Activated naive CD4-positive, alpha-beta T cell treated with anti-CD3 and anti-CD28 coated beads for 36 hours (primary cell): ENCODE measurements around the gene C22orf23. TPM values are rescaled to one million over a fixed set of nuclear protein-coding genes. Genes with fewer than 3 reads are reported as not detected.
A peak's percentile ranks its signal among the peaks of the same experiment; 100 is the strongest.

Experiments used
- CTCF ChIA-PET: fragments of 350-600 bp; sonication (Branson Sonifier 250); formaldehyde crosslinking; loops from one replicate; lab custom pipeline; 2021; ENCODE audit warnings: antibody characterized with exemption; lab: Charles Lee
- DNase-seq: peaks from one replicate; pipeline ENCODE4 v3.0.0-alpha.2; 2020
- H3K27ac Mint-ChIP-seq: one replicate; pipeline ENCODE4 v1.8.0; 2021; ENCODE audit warnings: mild to moderate bottlenecking, mixed read lengths
- H3K27me3 Mint-ChIP-seq: one replicate; pipeline ENCODE4 v1.8.0; 2021; ENCODE audit warnings: low read depth, mixed read lengths
- H3K36me3 Mint-ChIP-seq: one replicate; pipeline ENCODE4 v1.8.0; 2021; ENCODE audit warnings: low read depth, mixed read lengths
- H3K4me1 Mint-ChIP-seq: one replicate; pipeline ENCODE4 v1.8.0; 2021; ENCODE audit warnings: low read depth, mixed read lengths
- H3K4me3 Mint-ChIP-seq: one replicate; pipeline ENCODE4 v1.8.0; 2021; ENCODE audit warnings: mild to moderate bottlenecking, moderate library complexity, mixed read lengths
- H3K9me3 Mint-ChIP-seq: one replicate; pipeline ENCODE4 v1.8.0; 2021; ENCODE audit warnings: mixed read lengths
- intact Hi-C: fragments of 100-400 bp; cut with micrococcal nuclease; formaldehyde crosslinking; loops from one replicate; pipeline ENCODE4 v1.15.1; 2023
- total RNA-seq, 2 experiments: library from RNA; stranded (reverse); gene quantifications; one replicate each; pipeline ENCODE4 v1.2.3, GENCODE V29; 2021

The C22orf23 gene
- total RNA-seq, 2 experiments from 2014 or later = not detected

- no peak for DNase-seq
- intact Hi-C loops = no loop called here
- Mint-ChIP-seq H3K4me1 (peaks cover 12% of the 10 kb centered on the region), H3K9me3 (no peaks in the 10 kb centered on the region), H3K36me3 (no peaks in the 10 kb centered on the region), H3K27me3 (no peaks in the 10 kb centered on the region), H3K4me3 (no peak overlapping the region), H3K27ac (no peak overlapping the region)
- CTCF ChIA-PET = interaction anchor here (1.5 to 2.0 kb wide), 2 partner anchors 24 to 41 kb away, joined by 4 to 10 read pairs; partner anchors contain the start of gene MICALL1
Observed at GRCh38 chr22:37929390-37929789, 24.0 kb downstream of the C22orf23 start.

DNA sequence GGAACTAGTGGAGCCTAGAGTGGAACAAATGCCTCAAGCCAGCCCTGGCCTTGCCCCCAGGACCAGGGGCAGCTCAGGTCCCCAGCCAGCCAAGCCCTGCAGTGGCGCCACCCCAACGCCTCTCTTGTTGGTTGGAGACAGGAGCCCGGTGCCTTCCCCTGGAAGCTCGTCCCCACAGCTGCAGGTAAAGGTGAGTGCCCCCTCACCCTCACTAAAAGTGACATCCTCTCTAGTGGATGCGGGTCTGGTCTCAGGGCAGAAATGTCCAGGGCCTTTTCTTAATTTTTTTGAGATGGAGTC, 25.8 kb downstream of the C22orf23 start:
- no peak overlapping the region for H3K4me3 Mint-ChIP-seq
- no peaks in the 10 kb centered on the region for H3K9me3 Mint-ChIP-seq
- DNase-seq = no peak
- intact Hi-C loops = no loop called here
- no peaks in the 10 kb centered on the region for H3K36me3 Mint-ChIP-seq
- no peaks in the 10 kb centered on the region for H3K27me3 Mint-ChIP-seq
- H3K27ac Mint-ChIP-seq = no peak overlapping the region
- CTCF ChIA-PET = interaction anchor here (0.7 to 3.0 kb wide), 4 partner anchors 21 to 110 kb away, joined by 3 to 7 read pairs (median 4); partner anchors contain the start of gene MICALL1
- no peaks in the 10 kb centered on the region for H3K4me1 Mint-ChIP-seq

- CTCF ChIA-PET = interaction anchor here (0.7 to 3.0 kb wide), 4 partner anchors 21 to 109 kb away, joined by 3 to 7 read pairs (median 4); partner anchors contain the start of gene MICALL1
- H3K36me3 Mint-ChIP-seq = no peaks in the 10 kb centered on the region
Observed at GRCh38 chr22:37926771-37927636, 26.4 kb downstream of the C22orf23 start.

DNA sequence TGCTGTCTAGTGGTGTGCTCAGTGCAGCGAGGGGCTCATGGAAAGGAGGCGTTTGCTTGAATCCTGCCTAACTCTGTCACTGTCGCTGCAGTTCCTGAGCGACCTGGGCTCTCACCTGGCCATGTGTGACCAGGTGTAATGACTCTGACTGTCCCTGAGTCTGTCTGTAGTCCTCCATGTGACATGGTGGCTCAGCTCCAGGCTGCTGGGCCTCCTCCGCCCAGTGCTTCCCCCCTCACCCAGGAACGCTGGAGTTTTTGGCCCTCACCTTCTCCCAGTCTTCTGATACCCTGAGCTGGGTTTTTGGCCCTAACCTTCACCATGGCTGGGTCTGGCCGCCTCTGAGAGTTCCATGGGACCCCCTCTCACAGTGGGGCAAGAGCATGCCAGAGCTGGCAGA, 27.0 kb downstream of the C22orf23 start:
- H3K36me3 Mint-ChIP-seq = no peaks in the 10 kb centered on the region
- CTCF ChIA-PET = interaction anchor here (1.6 to 3.0 kb wide), 2 partner anchors 39 to 109 kb away, joined by 3 to 7 read pairs; no protein-coding TSS in a partner anchor
- no peaks in the 10 kb centered on the region for H3K9me3 Mint-ChIP-seq
- no peak for DNase-seq
- H3K27me3 Mint-ChIP-seq = no peaks in the 10 kb centered on the region
- no peak overlapping the region for H3K4me3 Mint-ChIP-seq
- intact Hi-C loops = no loop called here
- no peaks in the 10 kb centered on the region for H3K4me1 Mint-ChIP-seq
- H3K27ac Mint-ChIP-seq = no peak overlapping the region

More at GRCh38 chr22:37926771-37927636, 26.4 kb downstream of the C22orf23 start:
- DNase-seq = no peak
- no peak overlapping the region for H3K4me3 Mint-ChIP-seq
- no peaks in the 10 kb centered on the region for H3K27me3 Mint-ChIP-seq
- intact Hi-C loops = no loop called here
- H3K9me3 Mint-ChIP-seq = no peaks in the 10 kb centered on the region
- H3K4me1 Mint-ChIP-seq = no peaks in the 10 kb centered on the region
- no peak overlapping the region for H3K27ac Mint-ChIP-seq

DNA sequence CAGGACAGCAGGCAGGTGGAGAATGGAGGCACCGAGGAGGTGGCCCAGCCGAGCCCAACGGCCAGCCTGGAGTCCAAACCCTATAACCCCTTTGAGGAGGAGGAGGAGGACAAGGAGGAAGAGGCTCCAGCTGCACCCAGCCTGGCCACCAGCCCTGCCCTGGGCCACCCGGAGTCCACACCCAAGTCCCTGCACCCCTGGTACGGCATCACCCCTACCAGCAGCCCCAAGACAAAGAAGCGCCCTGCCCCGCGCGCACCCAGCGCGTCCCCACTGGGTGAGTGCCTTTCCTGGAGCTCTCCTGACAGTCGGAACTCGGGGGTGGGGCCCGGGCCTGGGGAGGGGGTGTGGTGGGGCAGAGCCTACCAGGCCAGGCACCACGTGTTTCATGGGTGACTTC, 27.6 kb downstream of the C22orf23 start:
- no peak overlapping the region for H3K4me3 Mint-ChIP-seq
- intact Hi-C loops = loop anchor here (1.0 kb wide), 1 partner anchor 14 kb away; no protein-coding TSS in a partner anchor
- no peak overlapping the region for H3K27ac Mint-ChIP-seq
- no peaks in the 10 kb centered on the region for H3K4me1 Mint-ChIP-seq
- CTCF ChIA-PET = interaction anchor here (1.6 kb wide), 1 partner anchor 40 kb away, joined by 3 read pairs; no protein-coding TSS in a partner anchor
- no peak for DNase-seq
- no peaks in the 10 kb centered on the region for H3K36me3 Mint-ChIP-seq
- no peaks in the 10 kb centered on the region for H3K9me3 Mint-ChIP-seq
- no peaks in the 10 kb centered on the region for H3K27me3 Mint-ChIP-seq

DNA sequence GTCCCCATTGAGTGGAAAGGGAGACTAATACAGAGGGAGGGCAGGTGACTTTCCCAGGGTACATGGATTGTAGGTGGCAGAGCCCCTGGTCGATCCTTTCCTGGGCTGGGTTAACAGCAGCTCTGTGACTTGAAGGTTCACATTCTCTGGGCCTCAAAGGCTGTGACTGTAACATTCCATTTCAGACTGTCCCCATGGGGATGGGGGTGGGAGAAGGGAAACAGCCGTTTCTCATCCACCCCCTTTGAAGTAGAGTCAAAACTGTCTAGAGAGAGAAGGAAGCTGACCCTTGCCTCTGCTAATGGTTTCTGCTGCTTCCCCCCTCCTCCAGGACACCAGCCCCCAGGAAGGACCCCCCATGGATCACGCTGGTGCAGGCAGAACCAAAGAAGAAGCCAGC, 28.1 kb downstream of the C22orf23 start:
- intact Hi-C loops = loop anchor here (1.0 kb wide), 1 partner anchor 14 kb away; no protein-coding TSS in a partner anchor
- H3K27me3 Mint-ChIP-seq = no peaks in the 10 kb centered on the region

DNA sequence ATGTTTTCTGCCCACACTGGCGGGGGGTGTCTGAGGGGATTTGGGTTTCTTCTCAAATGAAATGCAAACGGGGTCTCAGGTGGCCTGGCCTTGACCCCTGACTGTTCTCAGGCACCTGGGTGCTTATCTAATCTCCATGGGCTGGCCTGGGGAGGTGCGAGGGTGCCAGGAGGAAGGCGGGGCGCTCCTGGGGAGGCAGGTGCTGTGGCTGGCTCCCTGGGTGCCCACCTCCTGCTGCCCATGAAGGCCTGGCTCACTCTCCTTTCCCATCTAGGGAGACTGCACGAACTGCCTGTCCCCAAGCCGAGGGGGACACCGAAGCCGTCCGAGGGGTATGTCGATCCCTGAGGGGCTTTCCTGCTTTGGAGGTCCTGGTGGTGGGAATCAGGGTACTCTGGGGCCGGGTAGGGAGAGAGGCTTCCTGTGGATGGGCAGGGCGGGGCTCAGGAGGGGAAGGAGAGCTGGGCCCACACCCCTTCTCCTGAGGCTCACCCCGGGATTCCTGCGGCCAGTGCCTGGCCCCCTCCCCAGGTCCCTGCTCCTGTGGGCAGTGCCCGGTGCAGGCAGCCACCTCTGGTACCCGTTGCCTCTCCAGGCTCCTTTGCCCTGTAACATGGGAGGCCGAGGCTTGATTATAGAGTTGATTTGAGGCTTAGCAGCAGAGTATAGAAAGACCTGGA, 28.9 kb downstream of the C22orf23 start:
- Mint-ChIP-seq H3K4me1 (peaks cover 6% of the 10 kb centered on the region), H3K27me3 (no peaks in the 10 kb centered on the region), H3K4me3 (no peak overlapping the region), H3K36me3 (peaks cover 3% of the 10 kb centered on the region), H3K27ac (no peak overlapping the region), H3K9me3 (no peaks in the 10 kb centered on the region)
- intact Hi-C loops = loop anchor here (1.0 kb wide), 1 partner anchor 13 kb away; no protein-coding TSS in a partner anchor
- CTCF ChIA-PET = interaction anchor here (0.7 to 1.4 kb wide), 3 partner anchors 10 to 61 kb away, joined by 3 read pairs; no protein-coding TSS in a partner anchor
- no peak for DNase-seq

More for the DNA sequence above, 28.1 kb downstream of the C22orf23 start:
- Mint-ChIP-seq H3K9me3 (no peaks in the 10 kb centered on the region), H3K27ac (no peak overlapping the region), H3K4me3 (no peak overlapping the region), H3K36me3 (no peaks in the 10 kb centered on the region), H3K4me1 (peaks cover under 1% of the 10 kb centered on the region)
- DNase-seq = no peak
- CTCF ChIA-PET = interaction anchor here (0.7 kb wide), 1 partner anchor 29 kb away, joined by 3 read pairs; no protein-coding TSS in a partner anchor

GRCh38 chr22:37923927-37924326, 29.5 kb downstream of the C22orf23 start:
- CTCF ChIA-PET = interaction anchor here (0.8 to 1.4 kb wide), 2 partner anchors 10 to 60 kb away, joined by 3 read pairs; no protein-coding TSS in a partner anchor
- Mint-ChIP-seq H3K9me3 (no peaks in the 10 kb centered on the region), H3K27ac (no peak overlapping the region), H3K4me3 (no peak overlapping the region), H3K27me3 (no peaks in the 10 kb centered on the region), H3K36me3 (peaks cover 3% of the 10 kb centered on the region), H3K4me1 (peaks cover 6% of the 10 kb centered on the region)
- DNase-seq = no peak
- intact Hi-C loops = no loop called here

GRCh38 chr22:37922191-37922590, 31.2 kb downstream of the C22orf23 start:
- H3K9me3 Mint-ChIP-seq = no peaks in the 10 kb centered on the region
- H3K27ac Mint-ChIP-seq = no peak overlapping the region
- H3K27me3 Mint-ChIP-seq = no peaks in the 10 kb centered on the region
- CTCF ChIA-PET = no interaction called here
- intact Hi-C loops = no loop called here
- H3K4me1 Mint-ChIP-seq = peaks cover 6% of the 10 kb centered on the region
- peaks cover 3% of the 10 kb centered on the region for H3K36me3 Mint-ChIP-seq
- H3K4me3 Mint-ChIP-seq = no peak overlapping the region
- DNase-seq = no peak

- Mint-ChIP-seq H3K4me1 (peaks cover 6% of the 10 kb centered on the region), H3K27ac (peak overlapping the region; percentile 78), H3K4me3 (peak overlapping the region; percentile 18), H3K27me3 (no peaks in the 10 kb centered on the region), H3K36me3 (peaks cover 5% of the 10 kb centered on the region), H3K9me3 (no peaks in the 10 kb centered on the region)
- no peak for DNase-seq
- intact Hi-C loops = loop anchor here (2.0 kb wide), 1 partner anchor 13 kb away; the partner anchor contains the start of gene MICALL1
- CTCF ChIA-PET = interaction anchor here (0.7 to 1.9 kb wide), 2 partner anchors 14 to 840 kb away, joined by 4 to 5 read pairs; no protein-coding TSS in a partner anchor
Observed at GRCh38 chr22:37920126-37920525, 33.3 kb downstream of the C22orf23 start.

DNA sequence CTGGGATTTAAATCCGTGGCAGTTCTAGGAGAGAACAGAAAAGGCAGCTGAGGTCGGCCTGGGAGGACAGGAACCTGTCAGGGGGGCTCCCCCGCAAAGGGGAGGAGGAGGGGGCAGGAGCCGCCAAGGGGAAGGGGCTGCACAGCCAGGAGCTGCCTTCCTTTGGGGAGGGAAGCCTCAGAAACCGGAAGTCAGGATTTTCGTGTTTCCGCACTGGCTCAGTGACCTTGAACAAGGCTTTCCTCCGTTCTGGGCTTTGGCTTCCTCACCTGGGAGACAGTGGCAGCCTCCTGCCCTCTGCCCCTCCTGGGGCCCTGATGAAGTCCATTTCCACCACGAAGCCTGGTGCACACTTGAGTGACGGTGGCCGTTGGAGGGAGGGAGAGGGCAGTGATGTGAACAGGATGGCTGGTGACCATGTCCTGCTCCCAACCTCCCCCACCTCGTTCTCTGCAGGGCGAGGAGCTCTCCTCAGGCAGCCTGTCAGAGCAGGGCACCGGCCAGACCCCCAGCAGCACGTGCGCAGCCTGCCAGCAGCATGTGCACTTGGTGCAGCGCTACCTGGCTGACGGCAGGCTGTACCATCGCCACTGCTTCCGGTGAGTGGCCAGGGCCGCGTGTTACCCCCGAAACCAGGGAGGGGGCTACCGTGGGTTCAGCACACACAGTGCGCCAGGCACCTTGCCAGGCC, 34.7 kb downstream of the C22orf23 start:
- peaks cover 6% of the 10 kb centered on the region for H3K4me1 Mint-ChIP-seq
- H3K36me3 Mint-ChIP-seq = peaks cover 5% of the 10 kb centered on the region

More for the DNA sequence above, 34.7 kb downstream of the C22orf23 start:
- intact Hi-C loops = no loop called here
- Mint-ChIP-seq H3K27me3 (no peaks in the 10 kb centered on the region), H3K4me3 (no peak overlapping the region), H3K27ac (no peak overlapping the region), H3K9me3 (no peaks in the 10 kb centered on the region)
- no peak for DNase-seq
- CTCF ChIA-PET = interaction anchor here (1.1 to 1.6 kb wide), 2 partner anchors 13 to 15 kb away, joined by 3 to 5 read pairs; no protein-coding TSS in a partner anchor
